HG03103 (cell line): Measurements from ENCODE around the gene KLHDC8A.
"Not testable (repeated sequence)": the region's sequence is repeated elsewhere in the genome, so short reads cannot be mapped to it uniquely, and the experiment has no call there.

Source experiments
- ATAC-seq: cut with Tn5 transposase; IDR thresholded peaks from one replicate; pipeline ENCODE4 v1.9.1; 2021; ENCODE audit warnings: low read depth; ENCODE audit not compliant: unreplicated experiment

KLHDC8A gene

GRCh38 chr1:205298191-205298994, 58.3 kb downstream of the KLHDC8A start:
- no peak for ATAC-seq

- not testable (repeated sequence) for ATAC-seq
These were observed 59.1 kb downstream of the KLHDC8A start for GRCh38 chr1:205297546-205298177.

- ATAC-seq, result no peak
These were observed 60.6 kb downstream of the KLHDC8A start for GRCh38 chr1:205296154-205296553.

- no peak for ATAC-seq
These were observed 61.8 kb downstream of the KLHDC8A start for GRCh38 chr1:205294934-205295333.

- no peak for ATAC-seq
These were observed 62.4 kb downstream of the KLHDC8A start for GRCh38 chr1:205294175-205294917.

- no peak for ATAC-seq
These were observed 63.2 kb downstream of the KLHDC8A start for GRCh38 chr1:205293350-205294074.

GRCh38 chr1:205291596-205291995, 65.1 kb downstream of the KLHDC8A start:
- no peak for ATAC-seq

GRCh38 chr1:205287767-205288559, 68.8 kb downstream of the KLHDC8A start:
- ATAC-seq, result peak; percentile 65

GRCh38 chr1:205287076-205287475, 69.6 kb downstream of the KLHDC8A start:
- no peak for ATAC-seq

GRCh38 chr1:205286335-205286950, 70.3 kb downstream of the KLHDC8A start:
- ATAC-seq, result no peak
